Astrocyte of the spinal cord (primary cell): ENCODE results near the gene SMCO2.

Experiments used
- DNase-seq: peaks from one replicate; pipeline ENCODE4 v3.0.0; 2011; ENCODE audit warnings: low read depth, low spot score
- H3K4me3 ChIP-seq: 2 replicates; pipeline ENCODE4 v1.5.1; 2011; ENCODE audit warnings: low read depth, mild to moderate bottlenecking, low read length, moderate library complexity
- CTCF ChIP-seq: IDR thresholded peaks from 2 replicates; pipeline ENCODE4 v1.5.1; 2012; ENCODE audit warnings: low read depth, mild to moderate bottlenecking, low read length, inconsistent platforms
- in situ Hi-C: cut with HindIII; loops from 2 replicates; pipeline ENCODE4 v1.10.0; 2017; ENCODE audit warnings: low sequenced_read_pairs

SMCO2 gene

DNA sequence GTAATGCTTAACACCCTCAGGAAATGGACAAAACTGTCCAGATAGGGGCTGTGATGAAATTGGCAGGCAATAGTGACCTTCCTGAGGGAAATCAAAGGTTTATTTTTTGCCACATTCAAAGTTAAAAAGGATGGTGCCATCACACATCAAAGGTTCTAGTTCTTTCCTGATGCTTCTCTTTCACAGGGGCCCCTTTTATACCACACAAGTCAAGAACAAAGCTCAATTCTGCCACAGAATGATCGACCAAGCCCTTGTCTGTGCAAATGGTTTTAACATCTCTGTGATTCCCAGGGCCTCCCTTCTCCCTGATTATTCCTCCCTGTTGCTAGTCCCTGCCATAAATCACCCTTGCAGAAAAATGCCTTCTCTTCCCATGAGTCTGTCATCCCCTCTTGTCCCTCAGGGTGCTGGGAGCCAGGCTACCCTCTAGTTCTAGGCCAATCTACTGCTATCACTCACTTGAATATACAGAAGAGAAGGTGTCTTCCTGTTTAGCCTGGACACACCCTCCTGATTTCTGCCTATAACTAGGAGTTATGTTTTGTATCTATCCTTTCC lies 22.7 kb downstream of the SMCO2 start:
- no peak for TF ChIP-seq CTCF
- no peak for DNase-seq
- in situ Hi-C loops, result no loop called here
- H3K4me3 ChIP-seq, result no peak overlapping the region

DNA sequence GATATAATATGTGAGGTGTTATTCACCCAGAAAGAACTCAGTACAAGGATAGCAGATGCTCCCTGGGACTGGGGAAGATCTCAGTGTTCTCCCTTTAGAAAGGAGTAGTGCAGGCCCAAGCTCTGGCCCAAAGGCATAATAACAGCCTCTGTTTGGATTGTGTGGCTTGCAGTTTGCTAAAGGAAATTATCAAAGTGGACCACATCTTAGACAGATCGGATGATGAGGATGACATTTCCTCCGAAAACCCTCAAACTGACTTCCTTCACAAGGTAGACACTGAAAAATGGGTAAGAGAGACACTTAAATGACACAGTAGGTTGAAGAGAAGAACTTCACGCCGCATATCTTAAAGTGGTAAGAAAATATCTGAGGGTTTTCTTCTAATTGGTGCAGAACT lies 26.1 kb downstream of the SMCO2 start:
- DNase-seq, result no peak
- H3K4me3 ChIP-seq, result no peak overlapping the region
- no peak for TF ChIP-seq CTCF
- in situ Hi-C loops, result no loop called here

DNA sequence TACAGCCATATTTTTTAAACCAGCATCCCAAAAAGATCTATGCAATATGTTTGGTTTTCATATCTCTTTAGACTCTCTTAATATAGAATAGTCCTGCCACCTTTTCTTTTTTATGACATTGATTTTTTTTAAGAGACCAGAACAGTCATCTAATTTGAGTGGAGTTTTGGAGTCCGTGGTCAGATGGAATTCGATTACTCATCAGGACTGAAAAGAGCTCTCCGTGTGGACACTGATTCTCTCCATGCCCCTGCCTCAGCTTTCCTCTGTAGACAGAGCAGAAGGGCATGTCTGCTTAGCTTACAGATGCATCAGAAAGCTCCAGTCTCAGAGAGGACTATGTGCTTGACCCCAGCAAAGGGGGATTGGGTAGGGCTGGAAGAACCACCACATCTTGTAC lies 27.8 kb downstream of the SMCO2 start:
- peak; percentile 87 for DNase-seq
- H3K4me3 ChIP-seq, result no peak overlapping the region
- no peak for TF ChIP-seq CTCF
- in situ Hi-C loops, result no loop called here

- in situ Hi-C loops, result no loop called here
- no peak overlapping the region for H3K4me3 ChIP-seq
- no peak for TF ChIP-seq CTCF
- no peak for DNase-seq
These were observed 30.5 kb downstream of the SMCO2 start for GRCh38 chr12:27477049-27477448.

DNA sequence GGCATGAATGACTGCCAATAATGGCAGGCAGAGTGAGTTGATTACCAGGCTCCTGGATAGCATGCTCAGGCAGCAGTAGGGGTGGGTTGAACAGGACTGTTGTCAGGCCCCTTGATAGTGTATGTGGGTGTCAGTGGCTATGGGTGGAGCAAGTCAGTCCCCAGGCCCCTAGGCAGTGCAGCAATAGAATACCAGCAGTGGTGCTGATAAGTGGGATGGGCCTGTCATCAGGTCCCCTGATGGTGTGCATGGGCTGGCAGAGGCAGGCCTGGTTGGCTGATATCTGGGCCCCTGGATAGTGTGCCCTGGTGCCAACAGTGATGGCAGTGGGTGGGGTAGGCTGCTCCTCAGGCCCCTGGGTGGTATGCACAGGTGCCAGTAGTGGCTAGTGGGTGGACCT lies 32.4 kb downstream of the SMCO2 start:
- H3K4me3 ChIP-seq, result no peak overlapping the region
- TF ChIP-seq CTCF, result no peak
- in situ Hi-C loops, result no loop called here
- no peak for DNase-seq

GRCh38 chr12:27480016-27480415 lies 33.5 kb downstream of the SMCO2 start:
- H3K4me3 ChIP-seq, result no peak overlapping the region
- TF ChIP-seq CTCF, result no peak
- in situ Hi-C loops, result no loop called here
- no peak for DNase-seq

DNA sequence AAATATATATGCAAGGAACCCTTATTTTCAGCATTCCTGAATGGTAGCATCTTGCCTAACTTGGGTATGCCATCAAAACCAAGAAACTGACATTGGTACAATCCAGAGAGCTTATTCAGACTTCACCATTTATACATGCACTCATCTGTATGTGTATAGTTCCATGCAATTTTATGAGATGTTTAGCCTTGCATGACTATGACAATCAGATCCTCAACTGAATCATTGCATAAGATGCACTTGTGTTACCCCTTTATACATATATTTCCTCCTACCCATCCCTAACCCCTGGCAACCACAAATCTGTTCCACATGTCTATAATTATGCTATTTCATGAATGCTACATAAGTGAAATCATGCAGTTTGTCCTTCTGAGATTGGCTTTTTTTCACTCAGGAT lies 40.4 kb downstream of the SMCO2 start:
- TF ChIP-seq CTCF, result no peak
- no peak for DNase-seq
- in situ Hi-C loops, result no loop called here
- no peak overlapping the region for H3K4me3 ChIP-seq
